Stimulated activated CD4-positive, alpha-beta T cell treated with anti-CD3 and anti-CD28 coated beads, TNF-alpha, amount 100 ng/mL, for 24 hours (primary cell): ENCODE results near the gene ZNF385A.

Source experiments
- DNase-seq, 3 experiments: peaks; one replicate each; pipeline ENCODE4 v3.0.0-alpha.2; 2020; ENCODE audit warnings: low read depth in 3 of 3

ZNF385A gene, protein sequence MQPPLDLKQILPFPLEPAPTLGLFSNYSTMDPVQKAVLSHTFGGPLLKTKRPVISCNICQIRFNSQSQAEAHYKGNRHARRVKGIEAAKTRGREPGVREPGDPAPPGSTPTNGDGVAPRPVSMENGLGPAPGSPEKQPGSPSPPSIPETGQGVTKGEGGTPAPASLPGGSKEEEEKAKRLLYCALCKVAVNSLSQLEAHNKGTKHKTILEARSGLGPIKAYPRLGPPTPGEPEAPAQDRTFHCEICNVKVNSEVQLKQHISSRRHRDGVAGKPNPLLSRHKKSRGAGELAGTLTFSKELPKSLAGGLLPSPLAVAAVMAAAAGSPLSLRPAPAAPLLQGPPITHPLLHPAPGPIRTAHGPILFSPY

DNA sequence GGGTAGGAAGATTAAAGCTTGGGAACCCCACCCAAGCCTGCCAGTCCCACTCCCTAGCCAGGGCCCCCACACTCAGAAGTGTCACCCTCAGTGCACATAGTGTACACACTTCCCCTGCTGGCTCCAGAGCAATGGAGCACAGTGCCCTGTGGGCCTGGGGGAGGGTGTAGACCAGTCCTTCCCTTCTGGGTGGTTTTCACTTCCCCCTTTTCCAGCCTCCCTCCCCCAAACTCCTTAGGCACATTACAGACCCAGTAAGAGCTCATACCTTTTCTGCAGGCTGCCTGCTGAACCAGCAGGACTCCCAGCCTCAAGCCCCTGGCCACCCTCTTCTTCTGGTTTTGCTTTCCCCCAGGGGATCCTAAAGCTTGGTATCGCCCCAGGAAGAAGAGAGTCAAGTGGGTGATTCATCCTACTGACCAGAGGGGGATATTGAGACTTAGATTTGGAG is at the start of gene ZNF385A:
ZNF385A (minus strand) TSS at position 143 of the 451 bp plus-strand sequence. CDS start 219 bp downstream, outside the sequence.
- no peak for DNase-seq

DNA sequence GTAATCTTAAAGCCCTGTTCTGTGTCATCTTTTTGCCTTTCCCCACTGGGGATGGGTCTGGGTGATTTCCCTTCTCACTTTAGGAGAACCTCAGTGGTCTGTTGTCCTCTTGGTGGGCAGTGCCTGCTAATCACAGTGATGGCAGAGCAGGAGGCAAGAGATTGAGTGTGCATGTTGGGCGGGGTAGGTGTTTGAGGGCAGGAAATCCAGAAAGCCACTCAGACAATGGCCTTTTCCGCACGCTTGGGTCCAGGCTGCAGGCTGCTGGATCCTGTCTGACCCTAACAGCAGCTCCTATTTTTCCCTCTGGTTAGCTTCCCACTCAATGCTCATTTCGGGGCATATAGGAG is 48.3 kb upstream of the ZNF385A start:
- DNase-seq: no peak

DNA sequence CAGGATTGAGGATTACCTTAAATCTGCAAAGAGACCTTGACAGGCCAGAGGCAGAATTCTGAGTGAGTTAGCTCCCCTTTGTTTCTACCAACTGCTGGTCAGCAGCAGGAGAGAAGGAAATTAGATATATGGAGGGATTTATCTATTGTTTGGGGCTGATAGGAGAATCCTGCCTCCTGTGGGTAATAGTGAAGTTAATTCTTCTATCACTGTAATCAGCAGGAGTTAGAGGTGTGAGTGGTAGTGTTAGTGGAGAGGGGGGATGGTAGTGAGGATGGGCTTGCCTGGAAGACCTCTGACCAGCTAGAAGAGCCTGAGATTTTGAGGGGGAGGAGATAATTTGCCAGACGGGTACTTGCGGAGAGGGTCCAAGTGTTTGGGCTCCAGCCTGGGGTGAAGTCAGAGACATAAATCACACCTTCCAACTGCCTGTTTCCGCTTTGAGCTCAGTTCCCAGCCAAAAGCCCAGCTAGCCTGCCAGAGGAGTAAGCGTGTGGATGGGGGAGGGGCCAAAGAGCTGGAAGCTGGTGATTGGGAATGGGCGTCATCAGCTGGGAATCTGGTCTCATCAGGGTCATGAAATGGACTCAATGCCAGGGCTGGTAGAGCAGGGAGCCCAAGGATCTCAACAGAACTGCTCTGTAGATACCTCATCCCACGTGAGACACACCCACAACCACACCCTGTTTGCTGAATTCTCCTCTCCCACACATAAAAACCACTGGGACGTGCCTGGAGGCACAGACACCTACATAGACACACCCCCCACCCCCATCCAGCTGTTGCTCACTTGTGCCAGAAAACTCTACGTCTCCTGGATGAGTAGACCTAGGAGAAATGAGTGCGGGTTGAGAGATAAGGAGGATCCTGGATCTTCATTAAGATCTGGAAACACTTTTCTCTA is 47.6 kb upstream of the ZNF385A start:
- peak in 1 of 3 experiments; percentile 56 for DNase-seq

DNA sequence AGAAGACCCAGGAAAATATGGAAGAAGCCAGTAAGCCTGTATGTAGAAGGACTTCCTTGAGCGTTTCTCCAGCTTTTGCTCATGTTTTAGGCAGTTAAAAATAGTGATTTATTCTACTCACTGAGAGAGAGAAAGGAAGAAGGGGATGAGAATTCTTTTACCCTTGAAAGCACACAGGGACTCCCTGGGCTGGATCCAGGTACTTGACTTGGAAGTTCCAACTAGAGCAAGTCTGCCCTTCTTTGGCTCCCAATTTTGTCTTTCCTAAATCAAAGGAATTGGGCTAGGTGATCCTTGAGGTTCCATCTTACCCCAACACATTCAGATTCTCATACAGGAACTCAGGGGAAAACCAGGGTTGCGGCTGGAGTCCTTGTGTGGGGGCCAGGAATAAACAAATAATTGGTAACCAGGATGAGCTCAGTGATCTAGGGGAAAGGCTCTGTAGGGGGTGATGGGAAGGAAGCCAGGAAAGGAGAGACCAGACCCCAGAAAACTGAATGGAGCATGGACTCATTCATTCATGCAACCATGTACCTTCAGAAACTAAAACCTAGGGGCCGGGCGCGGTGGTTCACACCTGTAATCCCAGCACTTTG is 46.0 kb upstream of the ZNF385A start:
- DNase-seq: no peak

DNA sequence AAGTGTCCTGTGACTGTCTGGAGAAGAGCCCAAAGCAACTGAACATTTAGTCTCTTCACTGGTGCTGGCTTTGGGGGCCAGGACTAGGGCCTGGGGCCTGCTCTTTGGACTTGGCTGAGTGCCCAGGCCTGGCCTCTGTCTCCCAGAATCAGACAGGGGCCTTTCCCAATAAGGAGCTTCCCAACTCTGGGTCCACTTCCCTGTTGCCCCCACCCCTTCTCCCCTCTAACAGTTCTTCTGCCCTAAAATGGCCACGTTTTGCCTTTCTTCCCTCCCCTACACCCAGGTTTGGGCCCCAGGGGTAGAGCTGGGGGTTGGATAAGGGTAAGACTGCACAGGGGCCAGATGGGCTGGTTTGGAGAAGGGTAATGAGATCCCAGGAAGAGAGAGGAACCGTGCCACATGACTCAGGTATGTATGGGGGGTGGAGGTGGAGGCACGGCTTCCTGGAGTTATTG is 44.5 kb upstream of the ZNF385A start:
- no peak for DNase-seq

DNA sequence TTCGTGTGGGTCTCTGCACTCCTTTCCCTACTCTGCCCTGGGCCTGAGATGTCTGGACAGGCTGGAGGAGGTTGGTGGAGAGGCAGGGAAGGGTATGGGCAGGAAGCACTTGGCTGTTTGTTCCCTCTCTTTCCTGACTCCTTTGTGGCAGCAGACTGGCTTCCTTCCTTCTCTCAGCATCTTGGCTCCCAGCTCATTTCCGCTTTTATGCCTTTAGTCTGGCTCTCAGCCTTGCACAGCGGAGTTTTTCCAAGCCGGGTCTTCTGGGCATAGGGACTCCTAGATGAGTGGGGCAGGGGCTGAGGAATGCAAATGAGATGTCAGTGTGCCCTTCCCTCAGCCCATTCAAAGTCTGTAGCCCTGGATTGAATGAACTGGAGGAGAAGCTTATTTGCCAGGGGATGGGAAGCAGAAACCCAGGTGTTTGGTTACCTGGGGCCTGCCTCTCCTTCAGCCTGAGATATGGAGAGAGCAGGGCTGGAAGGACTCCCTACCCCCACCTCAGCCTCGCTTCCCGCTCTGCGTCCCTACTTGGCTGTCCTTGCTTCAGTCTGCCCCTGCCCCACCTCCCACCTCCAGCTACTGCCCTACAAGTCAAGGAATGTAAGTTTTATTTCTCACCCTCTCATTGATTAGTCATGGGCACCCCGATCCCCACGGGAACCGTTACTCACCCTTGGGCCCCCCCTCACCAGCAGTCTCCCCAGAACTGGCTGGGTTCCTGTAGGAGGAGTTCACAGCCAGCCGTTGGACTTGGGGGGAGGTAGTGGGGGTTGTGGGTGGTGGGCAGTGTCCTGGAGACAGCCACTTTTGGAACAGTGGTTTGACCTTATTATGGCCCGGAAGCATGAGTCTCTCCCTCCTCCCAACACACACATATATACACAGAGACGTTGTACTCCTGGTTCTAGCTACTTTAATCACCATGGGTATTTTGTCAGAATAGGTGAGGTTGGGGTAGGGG is 43.8 kb upstream of the ZNF385A start:
- no peak for DNase-seq

DNA sequence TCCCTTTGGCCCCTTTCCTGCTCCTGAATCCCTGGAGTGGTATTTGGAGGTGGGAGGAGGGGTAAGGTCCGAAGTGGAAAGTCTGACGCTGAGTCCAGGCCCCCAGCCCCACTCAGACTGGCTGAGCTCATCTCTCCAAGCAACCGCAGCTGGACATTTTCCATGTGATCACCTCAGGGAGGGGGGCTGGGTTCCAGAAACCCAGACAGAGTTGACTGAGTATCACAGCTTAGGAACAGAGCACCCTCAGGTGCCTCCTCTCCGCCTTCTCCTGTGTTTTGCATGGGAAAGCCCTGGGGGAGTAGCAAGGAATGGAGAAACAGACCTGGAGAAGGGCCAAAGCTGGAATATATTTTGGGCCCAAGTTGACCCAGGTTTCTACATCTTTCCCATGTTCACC is 42.6 kb upstream of the ZNF385A start:
- DNase-seq: no peak

DNA sequence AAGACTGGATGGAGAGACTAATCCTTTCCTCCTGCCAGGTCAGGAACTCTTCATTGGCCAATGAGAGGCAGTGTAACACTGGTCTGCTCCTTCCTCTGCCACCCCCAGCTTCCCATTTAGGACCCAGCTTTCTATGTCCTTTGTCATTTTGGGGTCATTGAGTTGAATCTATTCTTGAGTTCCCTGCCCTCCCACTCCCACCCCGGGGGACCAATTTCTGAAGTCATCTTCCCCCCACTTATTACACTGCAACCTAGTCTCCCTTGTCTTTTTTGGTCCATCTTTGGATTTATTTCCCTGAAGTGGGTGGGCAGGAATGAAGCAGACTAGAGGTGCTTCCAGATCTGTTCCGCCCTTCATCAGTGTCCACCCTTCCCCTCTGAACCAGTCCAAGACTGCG is 42.2 kb upstream of the ZNF385A start:
- no peak for DNase-seq

DNA sequence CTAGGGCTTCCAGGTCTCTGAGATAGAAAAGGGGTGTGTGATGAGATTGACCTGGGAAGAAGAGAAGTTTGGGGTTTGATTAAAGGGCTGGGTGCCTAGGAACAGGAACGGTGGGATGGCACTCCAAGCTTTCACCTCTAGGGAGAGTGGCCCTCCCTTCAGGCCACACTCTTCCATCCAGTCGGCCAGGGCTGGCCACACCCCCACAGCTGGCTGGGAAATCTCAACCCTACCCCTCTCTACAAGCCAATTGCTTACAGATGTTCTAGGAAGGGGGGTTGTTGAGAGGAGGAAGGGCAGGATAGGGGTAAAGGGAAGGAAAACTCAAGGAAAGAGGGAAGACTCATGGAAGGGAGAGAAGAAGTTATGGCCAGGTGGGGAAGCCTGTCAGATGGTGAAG is 41.2 kb upstream of the ZNF385A start:
- no peak for DNase-seq

DNA sequence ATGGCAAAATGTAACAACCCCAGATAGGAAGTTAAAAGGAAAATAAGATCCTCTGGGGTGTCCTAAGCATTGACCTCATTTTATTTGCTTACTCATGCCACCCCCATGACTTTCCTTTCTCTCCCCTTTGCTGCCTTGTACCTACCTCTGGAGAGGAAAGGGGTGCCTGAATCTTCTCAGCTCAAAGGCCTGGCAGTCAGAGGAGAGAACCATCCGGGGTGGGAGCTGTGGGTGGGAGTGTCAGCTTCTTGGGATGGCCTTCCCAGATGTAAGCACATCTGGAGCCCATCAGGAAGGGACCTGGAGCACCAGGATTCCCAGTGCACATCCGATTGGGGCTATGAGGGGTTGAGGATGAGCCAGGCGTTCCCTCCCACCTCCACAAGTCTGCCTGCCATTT is 39.7 kb upstream of the ZNF385A start:
- no peak for DNase-seq

DNA sequence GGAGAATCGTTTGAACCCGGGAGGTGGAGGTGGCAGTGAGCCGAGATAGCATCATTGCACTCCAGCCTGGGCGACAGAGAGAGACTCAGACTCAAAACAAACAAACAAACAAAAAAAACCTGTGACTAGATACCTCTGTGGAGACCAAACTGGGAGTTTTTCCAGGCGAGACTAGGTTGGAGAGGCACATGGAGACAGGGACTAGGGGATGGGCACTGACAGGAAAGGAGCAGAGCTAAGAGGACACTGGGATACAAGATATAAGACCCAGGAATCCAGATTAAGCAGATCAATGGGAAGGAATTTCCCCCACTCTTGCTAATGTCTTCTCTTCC is 39.2 kb upstream of the ZNF385A start:
- DNase-seq: no peak

DNA sequence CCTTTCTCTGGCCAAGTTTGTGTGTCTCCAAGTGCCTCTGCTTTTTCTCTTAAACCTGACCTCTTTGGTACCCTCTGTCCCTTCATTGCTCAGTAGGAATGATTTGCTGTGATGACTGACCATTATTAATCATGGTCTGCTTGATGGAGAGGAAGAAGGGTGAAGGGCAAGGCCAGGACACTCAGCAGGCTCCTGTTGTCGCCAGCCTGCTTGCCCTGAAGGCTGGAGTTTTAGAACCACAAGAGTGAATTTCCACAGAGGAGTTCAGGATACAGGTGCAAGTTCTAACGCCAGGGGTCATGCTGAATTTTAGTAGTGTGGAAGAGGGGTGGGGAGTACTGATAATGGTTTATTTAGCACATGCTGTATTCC is 37.3 kb upstream of the ZNF385A start:
- no peak for DNase-seq

DNA sequence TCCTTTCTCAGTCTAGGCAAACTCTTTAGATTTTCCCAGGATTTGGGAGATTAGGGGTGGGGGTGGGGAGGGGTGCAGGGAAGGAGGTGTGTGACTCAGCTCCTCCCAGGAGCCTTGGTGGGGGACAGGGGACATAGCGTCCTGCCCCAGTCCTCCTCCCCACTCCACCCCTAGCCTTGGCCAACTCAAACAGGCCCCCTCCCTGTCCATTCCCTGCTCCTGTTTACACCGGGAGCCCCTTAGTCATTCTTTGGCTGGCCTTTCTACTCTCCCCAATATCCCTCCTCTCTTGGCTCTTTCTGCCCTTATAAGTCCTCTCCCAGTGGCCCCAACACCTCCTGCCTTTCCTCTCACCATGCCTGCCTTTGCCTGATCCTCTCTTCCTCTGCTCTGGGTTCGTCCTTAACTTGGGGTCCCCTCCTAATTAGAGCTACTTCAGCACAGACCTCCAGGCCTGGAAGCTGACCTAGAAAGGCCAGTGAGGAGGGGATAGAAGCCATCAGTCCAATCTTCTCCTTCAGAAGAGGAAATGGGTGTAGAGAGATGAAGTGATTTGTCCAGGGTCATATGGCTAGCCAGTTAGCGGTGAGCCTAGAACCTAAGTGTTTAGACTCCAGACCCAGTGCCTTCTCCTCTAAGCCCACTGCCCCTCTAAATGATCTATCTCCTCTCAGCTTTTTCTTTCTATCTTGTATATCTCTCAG is 36.8 kb upstream of the ZNF385A start:
- DNase-seq: no peak

DNA sequence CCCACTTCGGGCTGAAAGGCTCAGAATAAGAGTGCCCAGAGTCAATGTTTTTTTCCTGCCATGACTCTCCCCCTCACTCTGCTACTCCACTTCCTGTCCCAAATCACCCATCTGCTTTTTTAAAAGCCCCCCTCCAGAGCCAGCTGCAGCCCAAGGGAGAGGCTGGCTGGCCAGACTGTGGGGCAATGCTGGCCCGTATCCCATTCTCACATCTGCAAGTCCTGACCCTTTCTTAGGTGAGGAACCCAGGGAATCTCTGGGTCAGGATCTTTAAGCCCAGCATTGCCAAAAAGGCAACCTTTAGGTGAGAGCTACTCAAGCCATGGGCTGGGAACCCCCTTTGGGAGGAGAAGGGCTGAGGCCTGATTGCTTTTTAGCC is 36.2 kb upstream of the ZNF385A start:
- no peak for DNase-seq

DNA sequence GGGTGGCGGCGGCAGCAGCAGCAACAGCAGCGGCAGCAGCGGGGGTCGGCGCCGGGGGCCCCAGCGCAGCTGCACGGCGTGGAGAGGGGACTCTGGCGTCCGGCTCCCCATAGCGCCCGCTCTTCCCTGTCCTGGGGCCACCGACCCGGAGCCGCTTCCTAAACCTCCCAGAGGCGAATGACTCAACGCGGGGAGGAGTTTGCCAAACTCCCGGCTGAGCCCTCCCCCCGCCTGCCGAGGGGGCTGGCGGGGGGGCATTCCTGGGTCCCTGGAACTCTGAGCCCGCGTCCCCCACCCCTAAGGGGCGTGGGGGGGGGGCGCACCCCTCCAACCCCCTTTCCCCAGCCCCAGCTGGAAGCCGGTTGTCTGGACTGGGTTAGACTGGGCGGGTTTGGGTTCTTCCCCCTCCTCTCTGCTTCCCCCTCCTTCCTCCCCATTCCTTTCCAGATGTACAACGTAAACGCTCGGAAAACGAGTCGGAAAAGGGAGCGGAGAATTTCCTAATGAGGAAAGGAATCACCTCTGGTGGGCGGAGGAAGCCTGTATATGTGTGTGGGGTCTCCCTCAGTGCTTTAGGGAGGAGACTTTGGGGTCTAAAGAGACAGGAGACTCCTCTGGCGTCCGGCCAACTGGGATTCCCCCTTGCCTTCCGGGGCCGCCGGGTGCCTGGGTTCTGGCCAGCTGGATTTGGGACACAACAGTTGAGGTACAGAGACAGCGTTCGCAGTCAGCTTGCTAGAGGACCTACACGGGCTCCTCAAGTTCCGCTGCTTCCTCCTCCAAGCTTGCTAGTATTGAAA is 34.8 kb upstream of the ZNF385A start, which contains the start of gene ITGA5:
ITGA5 (minus strand) TSS at position 179 of the 800 bp plus-strand sequence; CDS start at position 111, 68 bp downstream.
- DNase-seq: peak in 2 of 3 experiments; percentile 23 to 46

DNA sequence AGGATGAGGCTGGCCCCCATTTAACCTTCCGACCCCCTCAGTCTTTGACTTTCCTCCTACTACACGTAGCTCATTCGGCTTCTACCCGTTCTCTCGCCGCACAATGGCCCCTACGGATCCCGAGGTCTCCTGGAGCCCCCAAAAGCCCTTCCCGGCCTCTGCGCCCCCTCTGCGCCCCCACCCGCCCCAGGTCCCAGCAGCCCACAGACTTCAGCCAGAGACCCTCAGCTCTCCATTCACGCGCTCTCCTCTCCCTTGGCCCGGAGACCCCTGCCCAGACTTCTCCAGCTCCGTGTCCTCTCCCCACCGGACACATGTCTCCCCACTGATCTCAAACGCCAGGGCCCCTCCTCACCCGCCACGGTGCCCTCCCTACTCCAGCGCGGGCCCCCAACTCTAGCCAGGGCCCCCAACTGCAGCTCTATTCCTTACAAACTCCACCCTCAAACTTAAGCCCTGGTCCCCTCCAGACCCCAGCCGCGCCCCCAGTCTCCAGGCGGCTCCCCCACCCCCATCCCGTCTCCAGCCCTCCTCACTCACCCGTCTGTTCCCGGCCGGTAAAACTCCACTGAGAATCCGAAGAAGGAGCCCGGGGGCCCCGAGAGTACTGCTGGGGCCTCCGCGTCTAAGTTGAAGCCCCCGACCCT is 34.0 kb upstream of the ZNF385A start:
- no peak for DNase-seq

DNA sequence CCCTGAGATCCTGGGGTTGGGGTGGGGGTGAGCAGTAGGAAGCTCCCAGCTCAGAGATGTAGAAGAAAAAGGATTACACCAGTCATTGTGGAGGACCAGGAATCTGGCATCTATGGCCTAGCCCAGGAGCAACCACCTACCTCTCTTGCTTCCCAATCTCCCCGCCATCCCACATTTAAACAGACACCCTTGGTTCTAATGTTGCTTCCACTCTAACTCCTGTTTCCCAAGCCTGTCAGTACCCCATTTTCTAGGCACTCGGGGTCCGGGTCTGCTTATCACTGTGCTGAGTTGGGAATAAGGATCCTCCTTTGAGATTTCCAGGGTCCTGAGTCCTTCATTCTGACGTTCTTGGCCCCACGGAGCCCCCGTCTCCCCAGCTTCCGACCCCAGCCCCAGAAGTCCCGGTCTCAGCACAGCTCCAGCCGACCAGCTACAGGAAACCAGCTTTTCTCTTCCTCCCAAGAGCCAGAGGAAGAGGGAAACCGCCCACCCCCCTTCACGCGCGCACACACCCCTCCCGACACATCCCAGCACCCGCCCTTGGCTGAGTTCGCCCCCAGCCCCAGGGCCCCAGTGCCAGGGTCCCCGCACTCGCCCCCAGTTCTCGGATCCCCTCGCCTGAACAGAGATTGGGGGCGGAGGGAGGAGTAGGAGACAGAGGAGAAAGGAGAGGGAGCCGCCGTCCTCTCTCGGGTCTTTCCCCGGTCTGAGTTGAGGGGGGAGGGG is 33.3 kb upstream of the ZNF385A start:
- DNase-seq: no peak
